K562 (cell line): Measurements from ENCODE around the gene TUBA8. TPM values are rescaled to one million over a fixed set of nuclear protein-coding genes. Genes with fewer than 3 reads are reported as not detected.

Experiments used
- ATAC-seq: fragments of 200-7000 bp; cut with Tn5 transposase; 3 replicates; pipeline ENCODE4 v1.9.1; 2020; ENCODE audit warnings: moderate library complexity
- BruUV-seq: library from RNA; stranded (reverse); fragments of 400-500 nt; replicated peaks from 2 replicates; lab custom pipeline; 2021; lab: Mats Ljungman, UMichigan
- CTCF ChIA-PET: fragments of 300-600 bp; formaldehyde crosslinking; extraction: SDS; loops from one replicate; lab custom pipeline; 2021; ENCODE audit warnings: low intra/inter-chr PET ratio; lab: Yijun Ruan, JAX
- POLR2A ChIA-PET: fragments of 300-600, 350-650 bp; sonication (Branson Sonifier 250); formaldehyde crosslinking; extraction: SDS; loops from one replicate; lab custom pipeline; 2021; ENCODE audit warnings: antibody characterized with exemption, inconsistent platforms; lab: Yijun Ruan, JAX
- DNase-seq, 4 experiments: peaks; one replicate each; pipeline versions ENCODE4 v3.0.0 to v3.0.0-alpha.2; 2011 to 2018; ENCODE audit warnings: low spot score in 3 of 4, mixed read lengths in 3 of 4; ENCODE audit errors: extremely low read depth in 1 of 4
- FAIRE-seq: peaks from 2 replicates; lab custom pipeline; 2011; peaks lifted over from hg19 to GRCh38; lab: Jason Lieb, UNC
- H2AFZ ChIP-seq: 2 replicates; pipeline ENCODE4 v1.6.0; 2011; ENCODE audit warnings: low read depth, low read length, control low read depth, inconsistent platforms
- H3K27ac ChIP-seq: fragments of 200-600 bp; 3 replicates; pipeline ENCODE4 v1.8.0; 2011; ENCODE audit warnings: low read depth, mild to moderate bottlenecking, control low read depth, inconsistent platforms, low read length, moderate library complexity, mixed read lengths; ENCODE audit errors: extremely low read depth
- H3K27me3 ChIP-seq, 2 experiments: fragments of 300-600 bp in 1 of 2; 2 replicates in 1 of 2; 3 replicates in 1 of 2; pipeline versions ENCODE4 v1.6.0 to v1.8.0; 2011; ENCODE audit warnings: inconsistent platforms in 2 of 2, low read length in 2 of 2, mild to moderate bottlenecking in 1 of 2, mixed read lengths in 1 of 2, moderate library complexity in 1 of 2; ENCODE audit not compliant: control insufficient read depth in 2 of 2, insufficient read depth in 2 of 2
- H3K36me3 ChIP-seq: fragments of 300-600 bp; 3 replicates; pipeline ENCODE4 v1.8.0; 2011; ENCODE audit warnings: mild to moderate bottlenecking, low read length, inconsistent platforms; ENCODE audit not compliant: control insufficient read depth, insufficient read depth
- H3K4me1 ChIP-seq, 2 experiments: fragments of 200-600 bp in 1 of 2; replicated peaks in 1 of 2; 2 replicates in 1 of 2; 3 replicates in 1 of 2; pipeline versions ENCODE4 v1.5.1 to v1.8.0; 2011; ENCODE audit warnings: inconsistent platforms in 2 of 2, low read length in 2 of 2, mild to moderate bottlenecking in 1 of 2, mixed read lengths in 1 of 2, moderate library complexity in 1 of 2; ENCODE audit not compliant: control insufficient read depth in 2 of 2, insufficient read depth in 2 of 2
- H3K4me2 ChIP-seq: 2 replicates; pipeline ENCODE4 v1.6.1; 2011; ENCODE audit warnings: low read length, control low read depth, inconsistent platforms, mixed read lengths; ENCODE audit not compliant: insufficient read depth
- H3K4me3 ChIP-seq: fragments of 200-600 bp; sonication (generic), shearing (Covaris generic); 2 replicates; pipeline ENCODE4 v1.5.1; 2016; ENCODE audit warnings: control low read depth, inconsistent platforms
- H3K79me2 ChIP-seq: fragments of 200-600 bp; 3 replicates; pipeline ENCODE4 v1.8.0; 2011; ENCODE audit warnings: low read length, inconsistent platforms; ENCODE audit not compliant: control insufficient read depth, insufficient read depth
- H3K9ac ChIP-seq, 2 experiments: 2 replicates each; pipeline versions ENCODE4 v1.6.0 to v1.6.1; 2011; ENCODE audit warnings: low read depth in 2 of 2, low read length in 2 of 2, control low read depth in 1 of 2, inconsistent platforms in 1 of 2, mild to moderate bottlenecking in 1 of 2, mixed read lengths in 1 of 2; ENCODE audit not compliant: insufficient read depth in 1 of 2
- H3K9me1 ChIP-seq: one replicate; pipeline ENCODE4 v1.6.0; 2011; ENCODE audit warnings: inconsistent platforms, mild to moderate bottlenecking, low read length, moderate library complexity; ENCODE audit not compliant: control insufficient read depth, insufficient read depth
- H3K9me3 ChIP-seq: replicated peaks from 2 replicates; pipeline ENCODE4 v1.5.1; 2011; ENCODE audit warnings: low read depth, low read length, inconsistent platforms; ENCODE audit not compliant: control insufficient read depth, insufficient read depth
- H4K20me1 ChIP-seq: replicated peaks from 2 replicates; pipeline ENCODE4 v1.6.1; 2011; ENCODE audit warnings: low read length, inconsistent platforms, mixed read lengths; ENCODE audit not compliant: control insufficient read depth, insufficient read depth
- CEBPB ChIP-seq: fragments of 450-650 bp; IDR thresholded peaks from 2 replicates; pipeline ENCODE4 v1.6.1; 2016; ENCODE audit warnings: missing genetic modification characterization, missing compliant biosample characterization
- FUS ChIP-seq: fragments of 200-400 bp; formaldehyde crosslinking; optimal IDR thresholded peaks from 2 replicates; pipeline ENCODE3; 2017; ENCODE audit warnings: low read depth, low read length
- GABPB2 ChIP-seq: fragments of 250-450 bp; sonication (Bioruptor Pico); conservative IDR thresholded peaks from 2 replicates; pipeline ENCODE4 v1.5.1; 2021; ENCODE audit warnings: mild to moderate bottlenecking
- NFE2 ChIP-seq: IDR thresholded peaks from 2 replicates; pipeline ENCODE4 v1.6.1; 2014; ENCODE audit warnings: antibody characterized with exemption, low read depth
- PHF21A ChIP-seq: fragments of 450-650 bp; IDR thresholded peaks from 2 replicates; pipeline ENCODE4 v1.6.1; 2017; ENCODE audit warnings: low read depth, borderline replicate concordance
- STAG1 ChIP-seq: sonication (generic); formaldehyde crosslinking; IDR thresholded peaks from 2 replicates; pipeline ENCODE4 v1.5.0; 2020; ENCODE audit warnings: missing genetic modification reagents, borderline replicate concordance
- WGBS: fragments of 100-300 bp; shearing (Covaris generic); methylation state at CpG from one replicate; pipeline ENCODE4 v1.1.6; 2016; ENCODE audit warnings: low coverage, mixed read lengths; ENCODE audit not compliant: insufficient coverage; ENCODE audit errors: missing lambda C conversion rate; 5-methylcytosine and 5-hydroxymethylcytosine counted together
- in situ Hi-C: fragments of 300-500 bp; cut with MboI; formaldehyde crosslinking; loops from 4 replicates; pipeline ENCODE4 v1.15.0; 2018; ENCODE audit warnings: inconsistent platforms, mixed read lengths
- intact Hi-C: fragments of 100-400 bp; cut with micrococcal nuclease; formaldehyde crosslinking; loops from 2 replicates; pipeline ENCODE4 v1.14.2; 2022
- polyA plus RNA-seq, 8 experiments: library from polyadenylated mRNA; depleted of rRNA in 4 of 8; stranded (reverse) in 5 of 8; unstranded in 3 of 8; fragments of >200 nt; fragmentation: Nextera tagmentation in 2 of 8; fragmentation: Illumina TruSeq in 1 of 8; extraction: Ambion mirVana in 2 of 8; extraction: Trizol in 1 of 8; gene quantifications; 2 replicates each; pipeline versions ENCODE4 v1.2.1 to v1.2.3, GENCODE V29; 2011 to 2014; ENCODE audit warnings: inconsistent platforms in 1 of 8, missing spikeins in 1 of 8
- total RNA-seq, 7 experiments: library from RNA; depleted of rRNA in 6 of 7; stranded (reverse); fragments of >200 nt in 6 of 7; fragmentation: Illumina TruSeq in 2 of 7; extraction: Trizol in 2 of 7; gene quantifications; 2 replicates each; pipeline versions ENCODE4 v1.2.1 to v1.2.3, GENCODE V29; 2011 to 2021; ENCODE audit warnings: low replicate concordance in 1 of 7
- TF ChIP-seq, protein P1 (sequence below): fragments of 250-450 bp; sonication (Bioruptor Pico); IDR thresholded peaks from 2 replicates; pipeline ENCODE4 v1.8.0; 2022; ENCODE audit warnings: moderate library complexity, mild to moderate bottlenecking, inconsistent platforms

Gene TUBA8
- total and polyA plus RNA-seq, 9 of the 15 experiments (the other 6 are each of a cell fraction or from before 2014, with no cell fraction given), result 0.07 to 1.1 (median 0.65) TPM

GRCh38 chr22:18130699-18131429 is 20.3 kb downstream of the TUBA8 start (continued):
- TF ChIP-seq GABPB2 (CRISPR knock-in tag), result no peak
- TF ChIP-seq, protein P1, sequence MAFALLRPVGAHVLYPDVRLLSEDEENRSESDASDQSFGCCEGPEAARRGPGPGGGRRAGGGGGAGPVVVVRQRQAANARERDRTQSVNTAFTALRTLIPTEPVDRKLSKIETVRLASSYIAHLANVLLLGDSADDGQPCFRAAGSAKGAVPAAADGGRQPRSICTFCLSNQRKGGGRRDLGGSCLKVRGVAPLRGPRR (CRISPR knock-in tag), result no peak

- whole genome bisulfite sequencing, result 7% methylated on average over 2 of the region's 2 CpGs
- Histone ChIP-seq H3K9ac (no peak overlapping the region), H3K9me3 (no peaks in the 10 kb centered on the region), H3K4me3 (no peak overlapping the region), H3K4me1 (peaks cover 0 to 4% of the 10 kb centered on the region in 2 experiments; a peak in 1 of 5 replicates), H3K27me3 (peaks cover 0 to 7% of the 10 kb centered on the region in 2 experiments; a peak in 2 of 5 replicates), H3K79me2 (no peaks in the 10 kb centered on the region), H3K27ac (no peak overlapping the region), H3K36me3 (no peaks in the 10 kb centered on the region), H2AFZ (no peak overlapping the region), H4K20me1 (no peaks in the 10 kb centered on the region), H3K4me2 (no peak overlapping the region), H3K9me1 (no peaks in the 10 kb centered on the region)
- DNase-seq (no peak), FAIRE-seq (no peak), ATAC-seq (no peak)
- in situ Hi-C loops, result no loop called here
- BruUV-seq, result no TSS peak
- CTCF ChIA-PET, result no interaction called here
- POLR2A ChIA-PET, result interaction anchor here (0.5 to 1.3 kb wide), 4 partner anchors 13 to 19 kb away, joined by 3 read pairs; no protein-coding TSS in a partner anchor
- intact Hi-C loops, result no loop called here
- TF ChIP-seq NFE2, result no peak
- no peak for TF ChIP-seq FUS
- no peak for TF ChIP-seq PHF21A
- 0 out of 2 replicates have a peak, but pooled peaks have one; percentile 33 for TF ChIP-seq CEBPB (tag)
- no peak for TF ChIP-seq STAG1
These were observed 22.8 kb downstream of the TUBA8 start for GRCh38 chr22:18133452-18133851.
